HepG2 (cell line): ENCODE data around the gene PDK1. TPM values are rescaled to one million over a fixed set of nuclear protein-coding genes. Genes with fewer than 3 reads are reported as not detected.

Experiments used
- ATAC-seq: fragments of 200-7000 bp; cut with Tn5 transposase; 3 replicates; pipeline ENCODE4 v1.9.1; 2020; ENCODE audit warnings: mild to moderate bottlenecking, moderate library complexity
- BruUV-seq: library from RNA; stranded (reverse); fragments of 400-500 nt; replicated peaks from 2 replicates; lab custom pipeline; 2021; lab: Mats Ljungman, UMichigan
- CTCF ChIA-PET: fragments of 300-600 bp; formaldehyde crosslinking; extraction: SDS; loops from one replicate; lab custom pipeline; 2021; ENCODE audit warnings: low total read pairs, inconsistent platforms, low intra/inter-chr PET ratio; lab: Yijun Ruan, JAX
- POLR2A ChIA-PET: fragments of 350-600 bp; sonication (Branson Sonifier 250); formaldehyde crosslinking; loops from one replicate; lab custom pipeline; 2020; ENCODE audit warnings: antibody characterized with exemption, inconsistent platforms; lab: Yijun Ruan, JAX
- DNase-seq: peaks from one replicate; pipeline ENCODE4 v3.0.0-alpha.2; 2015; ENCODE audit warnings: low spot score
- FAIRE-seq: peaks from 3 replicates; lab custom pipeline; 2011; peaks lifted over from hg19 to GRCh38; lab: Jason Lieb, UNC
- H2AFZ ChIP-seq: one replicate; pipeline ENCODE4 v1.6.1; 2011; ENCODE audit warnings: low read length, inconsistent platforms
- H3K27ac ChIP-seq: fragments of 300-600 bp; 3 replicates; pipeline ENCODE4 v1.8.0; 2011; ENCODE audit warnings: mixed run types, mild to moderate bottlenecking, mixed read lengths, low read length, inconsistent platforms; ENCODE audit not compliant: insufficient read depth; ENCODE audit errors: extremely low read length
- H3K27me3 ChIP-seq, 2 experiments: fragments of 200-600 bp in 1 of 2; 2 replicates in 1 of 2; 3 replicates in 1 of 2; pipeline versions ENCODE4 v1.6.0 to v1.8.0; 2011; ENCODE audit warnings: low read length in 2 of 2, mild to moderate bottlenecking in 2 of 2, moderate library complexity in 2 of 2, inconsistent platforms in 1 of 2; ENCODE audit not compliant: insufficient read depth in 2 of 2, control insufficient read depth in 1 of 2
- H3K36me3 ChIP-seq, 2 experiments: fragments of 200-600 bp in 1 of 2; replicated peaks in 1 of 2; 2 replicates in 1 of 2; 3 replicates in 1 of 2; pipeline versions ENCODE4 v1.5.1 to v1.8.0; 2011; ENCODE audit warnings: low read length in 2 of 2, inconsistent platforms in 1 of 2; ENCODE audit not compliant: insufficient read depth in 2 of 2, control insufficient read depth in 1 of 2
- H3K4me1 ChIP-seq: 2 replicates; pipeline ENCODE4 v1.5.1; 2012; ENCODE audit warnings: low read length, inconsistent platforms; ENCODE audit not compliant: insufficient read depth
- H3K4me2 ChIP-seq: 2 replicates; pipeline ENCODE4 v1.6.0; 2011; ENCODE audit warnings: low read depth, low read length, inconsistent platforms
- H3K4me3 ChIP-seq, 3 experiments: fragments of 200-600 bp in 1 of 3; sonication (generic), shearing (Covaris generic) in 1 of 3; replicated peaks in 1 of 3; 2 replicates each; pipeline ENCODE4 v1.5.1; 2011 to 2016; ENCODE audit warnings: low read length in 3 of 3, inconsistent platforms in 2 of 3, low read depth in 2 of 3, mild to moderate bottlenecking in 2 of 3, control low read depth in 1 of 3, mixed read lengths in 1 of 3; ENCODE audit not compliant: insufficient read depth in 1 of 3
- H3K79me2 ChIP-seq: one replicate; pipeline ENCODE4 v1.6.1; 2011; ENCODE audit warnings: low read length, inconsistent platforms; ENCODE audit not compliant: insufficient read depth
- H3K9ac ChIP-seq: 2 replicates; pipeline ENCODE4 v1.6.0; 2011; ENCODE audit warnings: mild to moderate bottlenecking, low read depth, low read length, inconsistent platforms; ENCODE audit not compliant: insufficient read depth
- H3K9me3 ChIP-seq: 2 replicates; pipeline ENCODE4 v1.5.1; 2012; ENCODE audit warnings: mild to moderate bottlenecking, low read length
- H4K20me1 ChIP-seq: 2 replicates; pipeline ENCODE4 v1.6.0; 2011; ENCODE audit warnings: inconsistent platforms, mild to moderate bottlenecking, low read length, moderate library complexity; ENCODE audit not compliant: insufficient read depth
- FOXA1 ChIP-seq, 2 experiments: fragments of 450-650 bp in 1 of 2; sonication (generic) in 1 of 2; formaldehyde crosslinking in 1 of 2; IDR thresholded peaks; 2 replicates each; pipeline versions ENCODE4 v1.4.0 to v1.6.1; 2016 to 2020; ENCODE audit warnings: missing genetic modification reagents in 1 of 2
- FOXK1 ChIP-seq: sonication (generic); formaldehyde crosslinking; IDR thresholded peaks from 2 replicates; pipeline ENCODE4 v1.4.0; 2020; ENCODE audit warnings: low read depth, missing genetic modification reagents, borderline replicate concordance
- KDM3A ChIP-seq: IDR thresholded peaks from 2 replicates; pipeline ENCODE4 v1.6.1; 2018; ENCODE audit warnings: low read depth, missing compliant biosample characterization
- NR2C2 ChIP-seq: sonication (generic); formaldehyde crosslinking; IDR thresholded peaks from 2 replicates; pipeline ENCODE4 v1.4.0; 2020; ENCODE audit warnings: missing genetic modification reagents, mild to moderate bottlenecking, moderate library complexity, borderline replicate concordance
- WGBS: methylation state at CpG from one replicate; pipeline ENCODE4 v1.1.6; 2017; ENCODE audit warnings: low lambda C conversion rate; 5-methylcytosine and 5-hydroxymethylcytosine counted together
- in situ Hi-C: cut with HindIII; loops from 2 replicates; pipeline ENCODE4 v1.10.0; 2017; ENCODE audit warnings: low pct_unique_long_range_greater_than_20kb; ENCODE audit not compliant: extremely low pct_ligation_motif_present
- intact Hi-C: fragments of 100-400 bp; cut with micrococcal nuclease; formaldehyde crosslinking; loops from one replicate; pipeline ENCODE4 v1.10.0; 2022; ENCODE audit not compliant: unreplicated experiment
- polyA plus RNA-seq, 8 experiments: library from polyadenylated mRNA; depleted of rRNA in 3 of 8; stranded (reverse) in 7 of 8; unstranded in 1 of 8; fragments of >200 nt; fragmentation: Illumina TruSeq in 4 of 8; extraction: Trizol in 4 of 8; gene quantifications; 2 replicates each; pipeline versions ENCODE4 v1.2.1 to v1.2.3, GENCODE V29; 2011 to 2016; ENCODE audit warnings: low read depth in 4 of 8, missing spikeins in 1 of 8, mixed read lengths in 1 of 8; ENCODE audit not compliant: insufficient read depth in 1 of 8
- total RNA-seq, 5 experiments: library from RNA; depleted of rRNA; stranded (reverse); fragments of >200 nt; fragmentation: Illumina TruSeq; extraction: Trizol; gene quantifications; 2 replicates each; pipeline ENCODE4 v1.2.3, GENCODE V29; 2016; ENCODE audit warnings: low read depth in 1 of 5
- TF ChIP-seq, protein P1 (sequence below): sonication (generic); formaldehyde crosslinking; IDR thresholded peaks from 2 replicates; pipeline ENCODE4 v1.4.0; 2020; ENCODE audit warnings: missing genetic modification reagents
- TF ChIP-seq, protein P2 (sequence below): sonication (generic); formaldehyde crosslinking; IDR thresholded peaks from 2 replicates; pipeline ENCODE4 v1.8.1; 2023; ENCODE audit warnings: mild to moderate bottlenecking, missing genetic modification reagents, borderline replicate concordance

The PDK1 gene
- total and polyA plus RNA-seq, 2 of the 13 experiments (the other 11 are each of a cell fraction or from before 2014, with no cell fraction given): 11.9 to 96.9 TPM

DNA sequence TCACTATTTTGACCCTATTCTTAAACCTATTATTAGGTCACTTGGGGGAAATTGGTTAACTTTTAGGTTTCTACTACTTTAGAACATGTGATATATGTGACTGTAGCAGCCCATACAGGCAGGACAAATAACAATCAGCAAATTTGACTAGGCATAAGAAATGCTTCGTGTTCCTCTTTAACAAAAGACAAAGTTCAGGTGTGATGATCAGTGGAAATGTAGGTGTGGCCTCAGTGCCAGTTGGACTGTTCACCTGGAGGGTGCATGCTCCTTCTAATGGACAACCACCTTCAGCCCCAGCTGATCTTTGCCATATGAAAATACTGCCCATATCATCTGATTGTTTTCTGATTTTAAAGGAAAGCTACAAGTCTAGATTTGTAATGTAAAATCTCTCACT, 6.4 kb downstream of the PDK1 start:
- DNase-seq (no peak), ATAC-seq (no peak), FAIRE-seq (no peak)
- in situ Hi-C loops (no loop called here), intact Hi-C loops (no loop called here)
- peaks cover 81% of the 10 kb centered on the region for H3K79me2 ChIP-seq
- no TSS peak for BruUV-seq
- peaks cover 48% of the 10 kb centered on the region for H3K4me1 ChIP-seq
- peaks cover 11 to 74% of the 10 kb centered on the region in 2 experiments for H3K36me3 ChIP-seq
- WGBS: 65% methylated on average over 1 of the region's 1 CpG
- no peak overlapping the region for H3K27ac ChIP-seq
- ChIA-PET CTCF (no interaction called here), POLR2A (no interaction called here)
- no peak overlapping the region for H3K4me2 ChIP-seq
- no peak overlapping the region for H3K9ac ChIP-seq
- TF ChIP-seq, protein P1, sequence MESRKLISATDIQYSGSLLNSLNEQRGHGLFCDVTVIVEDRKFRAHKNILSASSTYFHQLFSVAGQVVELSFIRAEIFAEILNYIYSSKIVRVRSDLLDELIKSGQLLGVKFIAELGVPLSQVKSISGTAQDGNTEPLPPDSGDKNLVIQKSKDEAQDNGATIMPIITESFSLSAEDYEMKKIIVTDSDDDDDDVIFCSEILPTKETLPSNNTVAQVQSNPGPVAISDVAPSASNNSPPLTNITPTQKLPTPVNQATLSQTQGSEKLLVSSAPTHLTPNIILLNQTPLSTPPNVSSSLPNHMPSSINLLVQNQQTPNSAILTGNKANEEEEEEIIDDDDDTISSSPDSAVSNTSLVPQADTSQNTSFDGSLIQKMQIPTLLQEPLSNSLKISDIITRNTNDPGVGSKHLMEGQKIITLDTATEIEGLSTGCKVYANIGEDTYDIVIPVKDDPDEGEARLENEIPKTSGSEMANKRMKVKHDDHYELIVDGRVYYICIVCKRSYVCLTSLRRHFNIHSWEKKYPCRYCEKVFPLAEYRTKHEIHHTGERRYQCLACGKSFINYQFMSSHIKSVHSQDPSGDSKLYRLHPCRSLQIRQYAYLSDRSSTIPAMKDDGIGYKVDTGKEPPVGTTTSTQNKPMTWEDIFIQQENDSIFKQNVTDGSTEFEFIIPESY: no peak
- TF ChIP-seq KDM3A: no peak
- no peak for TF ChIP-seq NR2C2
- H3K4me3 ChIP-seq: no peak overlapping the region
- peaks cover 79% of the 10 kb centered on the region for H4K20me1 ChIP-seq
- H3K9me3 ChIP-seq: no peaks in the 10 kb centered on the region
- no peaks in the 10 kb centered on the region for H3K27me3 ChIP-seq
- no peak overlapping the region for H2AFZ ChIP-seq

DNA sequence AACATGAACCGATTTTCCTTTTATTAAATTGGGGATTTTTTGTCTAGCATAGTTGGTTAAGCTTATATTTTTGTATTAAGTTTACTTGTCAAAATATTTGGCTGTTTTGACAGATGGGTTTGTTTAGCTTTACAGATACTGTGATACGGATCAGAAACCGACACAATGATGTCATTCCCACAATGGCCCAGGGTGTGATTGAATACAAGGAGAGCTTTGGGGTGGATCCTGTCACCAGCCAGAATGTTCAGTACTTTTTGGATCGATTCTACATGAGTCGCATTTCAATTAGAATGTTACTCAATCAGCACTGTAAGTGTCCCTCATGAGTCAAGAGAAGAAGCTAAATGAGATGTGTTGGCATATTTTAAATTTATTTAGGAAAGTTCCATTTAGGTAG, 8.5 kb downstream of the PDK1 start:
- no peaks in the 10 kb centered on the region for H3K27me3 ChIP-seq
- no TSS peak for BruUV-seq
- no peaks in the 10 kb centered on the region for H3K9me3 ChIP-seq
- DNase-seq: no peak
- CTCF ChIA-PET: no interaction called here
- no peak overlapping the region for H2AFZ ChIP-seq
- H3K79me2 ChIP-seq: peaks cover 68% of the 10 kb centered on the region
- 94% methylated on average over 5 of the region's 5 CpGs for WGBS
- peaks cover 78% of the 10 kb centered on the region for H4K20me1 ChIP-seq
- intact Hi-C loops: no loop called here
- no peak overlapping the region for H3K9ac ChIP-seq
- no peak overlapping the region for H3K4me3 ChIP-seq
- no peak overlapping the region for H3K4me2 ChIP-seq
- in situ Hi-C loops: no loop called here
- H3K4me1 ChIP-seq: peaks cover 50% of the 10 kb centered on the region
- POLR2A ChIA-PET: no interaction called here
- TF ChIP-seq FOXA1 (IDR thresholded peaks at IDR 0.05): no peak
- no peak for TF ChIP-seq FOXA1 (CRISPR knock-in tag; IDR thresholded peaks at IDR 0.05)
- TF ChIP-seq, protein P2, sequence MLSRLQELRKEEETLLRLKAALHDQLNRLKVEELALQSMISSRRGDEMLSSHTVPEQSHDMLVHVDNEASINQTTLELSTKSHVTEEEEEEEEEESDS (CRISPR knock-in tag): no peak
- TF ChIP-seq FOXK1 (CRISPR knock-in tag): no peak
- TF ChIP-seq, all 625 proteins: peak for 0
- no peak for FAIRE-seq
- peaks cover 13 to 86% of the 10 kb centered on the region in 2 experiments for H3K36me3 ChIP-seq
- H3K27ac ChIP-seq: no peak overlapping the region
- no peak for ATAC-seq
